Sciatic nerve (tissue), 2 donors: Measurements from ENCODE around the gene PHYH. TPM values are rescaled to one million over a fixed set of nuclear protein-coding genes. Genes with fewer than 3 reads are reported as not detected.

ENCODE experiments used
- ATAC-seq: fragments of 200-7000 bp; cut with Tn5 transposase; one replicate; pipeline ENCODE4 v1.9.1; 2020; ENCODE audit warnings: mild to moderate bottlenecking, moderate library complexity
- DNase-seq: peaks from one replicate; pipeline ENCODE4 v3.0.0-alpha.2; 2020; ENCODE audit warnings: low spot score
- intact Hi-C: fragments of 100-400 bp; cut with DNase I; formaldehyde crosslinking; loops from one replicate; pipeline ENCODE4 v1.14.2; 2022
- total RNA-seq: library from RNA; stranded (reverse); fragmentation: NEBNext Ultra II Directional; extraction: Animal tissue kit (Norgen Biotek cat#: 25700); gene quantifications from one replicate; pipeline ENCODE4 v1.2.1, GENCODE V29; 2021
- donor health status: DM: no; HTN: no; CAD: no.
- donor health status: DM: no; HTN: no; CAD: no.

PHYH gene
- total RNA-seq, 1 donor from 2014 or later = 21.7 TPM

- no peak for DNase-seq
- peak; percentile 66 for ATAC-seq
- intact Hi-C loops = no loop called here
Observed at GRCh38 chr10:13327534-13327933, 27.7 kb upstream of the PHYH start.

- ATAC-seq = no peak
- no peak for DNase-seq
- intact Hi-C loops = no loop called here
Observed at GRCh38 chr10:13322615-13323148, 22.8 kb upstream of the PHYH start.

GRCh38 chr10:13321576-13321975, 21.7 kb upstream of the PHYH start:
- DNase-seq (no peak), ATAC-seq (no peak)
- intact Hi-C loops = no loop called here

- no peak for DNase-seq
- no peak for ATAC-seq
- intact Hi-C loops = no loop called here
Observed at GRCh38 chr10:13319166-13319565, 19.3 kb upstream of the PHYH start.

- peak; percentile 44 for ATAC-seq
- DNase-seq = no peak
- intact Hi-C loops = no loop called here
Observed at GRCh38 chr10:13317474-13317873, 17.6 kb upstream of the PHYH start.

- DNase-seq (no peak), ATAC-seq (no peak)
- intact Hi-C loops = no loop called here
Observed at GRCh38 chr10:13316635-13317311, 16.9 kb upstream of the PHYH start.

GRCh38 chr10:13315361-13315760, 15.5 kb upstream of the PHYH start:
- ATAC-seq (no peak), DNase-seq (no peak)
- intact Hi-C loops = no loop called here

GRCh38 chr10:13311177-13311575, 11.3 kb upstream of the PHYH start:
- intact Hi-C loops = no loop called here
- no peak for ATAC-seq
- DNase-seq = no peak

- intact Hi-C loops = no loop called here
- DNase-seq (no peak), ATAC-seq (no peak)
Observed at GRCh38 chr10:13310518-13311176, 10.8 kb upstream of the PHYH start.

GRCh38 chr10:13309792-13310191, 9.9 kb upstream of the PHYH start:
- ATAC-seq (no peak), DNase-seq (no peak)
- intact Hi-C loops = no loop called here

- no peak for DNase-seq
- intact Hi-C loops = no loop called here
Observed at GRCh38 chr10:13308096-13308495, 8.2 kb upstream of the PHYH start.

GRCh38 chr10:13306103-13306502, 6.2 kb upstream of the PHYH start:
- intact Hi-C loops = no loop called here
- ATAC-seq (no peak), DNase-seq (no peak)

More at GRCh38 chr10:13308096-13308495, 8.2 kb upstream of the PHYH start:
- ATAC-seq = no peak

- ATAC-seq (no peak), DNase-seq (no peak)
- intact Hi-C loops = no loop called here
Observed at GRCh38 chr10:13302821-13303555, 3.1 kb upstream of the PHYH start.

GRCh38 chr10:13298748-13299436, 972 bp downstream of the PHYH start:
- no peak for ATAC-seq
- intact Hi-C loops = no loop called here
- DNase-seq = no peak

GRCh38 chr10:13296476-13296875, 3.4 kb downstream of the PHYH start:
- no peak for DNase-seq
- no peak for ATAC-seq
- intact Hi-C loops = no loop called here

GRCh38 chr10:13294784-13295183, 5.1 kb downstream of the PHYH start:
- intact Hi-C loops = no loop called here
- ATAC-seq (no peak), DNase-seq (no peak)

GRCh38 chr10:13291821-13292773, 7.8 kb downstream of the PHYH start:
- ATAC-seq = no peak
- DNase-seq = no peak
- intact Hi-C loops = no loop called here

GRCh38 chr10:13291061-13291460, 8.8 kb downstream of the PHYH start:
- no peak for ATAC-seq
- intact Hi-C loops = no loop called here
- DNase-seq = no peak
